OCI-LY1 (cell line): ENCODE measurements around the gene KLF5.

ENCODE experiments used
- H2AFZ ChIP-seq: fragments of 200-600 bp; sonication (generic), shearing (Covaris generic); 2 replicates; pipeline ENCODE4 v1.6.0; 2014; ENCODE audit warnings: antibody characterized with exemption, mild to moderate bottlenecking, low read length
- H3F3A ChIP-seq: fragments of 200-600 bp; sonication (generic), shearing (Covaris generic); 2 replicates; pipeline ENCODE4 v1.6.0; 2014; ENCODE audit warnings: mild to moderate bottlenecking, antibody characterized with exemption, low read length, moderate library complexity; ENCODE audit not compliant: insufficient read depth
- H3K27ac ChIP-seq: fragments of 200-600 bp; sonication (generic); 2 replicates; pipeline ENCODE4 v1.5.1; 2014; ENCODE audit warnings: low read length, mixed run types, mild to moderate bottlenecking, low read depth; ENCODE audit not compliant: poor library complexity, severe bottlenecking
- H3K27me3 ChIP-seq: fragments of 200-600 bp; sonication (generic); 2 replicates; pipeline ENCODE4 v1.6.0; 2014; ENCODE audit warnings: antibody characterized with exemption, mild to moderate bottlenecking, low read length, moderate library complexity; ENCODE audit not compliant: insufficient read depth
- H3K36me3 ChIP-seq: fragments of 200-600 bp; sonication (generic); 2 replicates; pipeline ENCODE4 v1.6.1; 2014; ENCODE audit warnings: mild to moderate bottlenecking, antibody characterized with exemption, low read length, moderate library complexity, mixed read lengths; ENCODE audit not compliant: insufficient read depth
- H3K4me1 ChIP-seq: fragments of 200-600 bp; sonication (generic); 2 replicates; pipeline ENCODE4 v1.5.1; 2014; ENCODE audit warnings: mild to moderate bottlenecking, low read length, moderate library complexity; ENCODE audit not compliant: insufficient read depth, severe bottlenecking
- H3K4me2 ChIP-seq: fragments of 200-600 bp; sonication (generic), shearing (Covaris generic); 2 replicates; pipeline ENCODE4 v1.6.1; 2014; ENCODE audit warnings: low read length
- H3K4me3 ChIP-seq: fragments of 200-600 bp; sonication (generic); 2 replicates; pipeline ENCODE4 v1.5.1; 2014; ENCODE audit warnings: low read length, low read depth, mild to moderate bottlenecking, mixed read lengths; ENCODE audit not compliant: poor library complexity, severe bottlenecking
- H3K79me2 ChIP-seq: fragments of 200-600 bp; shearing (Covaris generic); 2 replicates; pipeline ENCODE4 v1.6.1; 2016; ENCODE audit warnings: mixed run types, low read length, mixed read lengths; ENCODE audit not compliant: insufficient read depth
- H3K9ac ChIP-seq: fragments of 200-600 bp; sonication (generic), shearing (Covaris generic); 2 replicates; pipeline ENCODE4 v1.6.1; 2014; ENCODE audit warnings: mild to moderate bottlenecking, low read length, mixed read lengths
- H3K9me2 ChIP-seq: fragments of 200-600 bp; sonication (generic), shearing (Covaris generic); 2 replicates; pipeline ENCODE4 v1.6.1; 2014; ENCODE audit warnings: low read depth, mild to moderate bottlenecking, low read length, mixed read lengths
- H3K9me3 ChIP-seq: fragments of 200-600 bp; shearing (Covaris generic); 2 replicates; pipeline ENCODE4 v1.6.1; 2014; ENCODE audit warnings: low read length, mixed read lengths
- H4K20me1 ChIP-seq: fragments of 200-600 bp; sonication (generic), shearing (Covaris generic); 2 replicates; pipeline ENCODE4 v1.6.0; 2016; ENCODE audit warnings: mild to moderate bottlenecking, low read length; ENCODE audit not compliant: insufficient read depth
- EZH2 ChIP-seq: fragments of 200-600 bp; sonication (generic), shearing (Covaris generic); IDR thresholded peaks from 2 replicates; pipeline ENCODE4 v1.8.0; 2017; ENCODE audit warnings: borderline replicate concordance, mixed run types, mild to moderate bottlenecking, antibody characterized with exemption, low read length, moderate library complexity, mixed read lengths
- TF ChIP-seq, protein P1 (sequence below): fragments of 200-600 bp; sonication (generic), shearing (Covaris generic); IDR thresholded peaks from 2 replicates; pipeline ENCODE4 v1.5.1; 2017; ENCODE audit warnings: mild to moderate bottlenecking, antibody characterized with exemption, low read length, moderate library complexity, mixed read lengths

The KLF5 gene

DNA sequence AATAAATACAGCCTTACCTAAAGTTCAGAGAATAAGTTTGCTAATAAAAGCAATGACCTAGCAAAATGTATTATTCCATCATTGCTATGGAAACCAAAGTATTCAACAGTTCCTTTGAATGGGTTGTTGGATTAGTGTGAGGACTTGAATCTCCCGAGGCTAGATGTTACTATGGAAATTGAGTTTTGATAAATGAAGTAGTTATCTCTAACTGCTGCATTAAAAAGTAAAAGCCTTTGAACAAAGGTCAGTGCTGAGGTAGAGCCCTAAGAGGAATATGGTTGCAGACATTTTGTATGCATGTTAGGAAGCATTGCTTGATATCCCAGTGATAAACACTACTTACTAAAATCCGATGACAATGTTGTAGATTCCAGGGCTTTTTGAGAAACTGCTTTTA, 6.2 kb downstream of the KLF5 start:
- Histone ChIP-seq H3K9me2 (no peaks in the 10 kb centered on the region), H3K27ac (no peak overlapping the region), H3K27me3 (no peaks in the 10 kb centered on the region; the same call in 1 of the 2 replicates), H3K4me3 (no peak overlapping the region), H3K4me2 (no peak overlapping the region), H2AFZ (no peak overlapping the region), H3K9ac (no peak overlapping the region), H3F3A (no peaks in the 10 kb centered on the region), H4K20me1 (no peaks in the 10 kb centered on the region), H3K9me3 (no peaks in the 10 kb centered on the region), H3K4me1 (peaks cover 8% of the 10 kb centered on the region), H3K79me2 (no peaks in the 10 kb centered on the region), H3K36me3 (no peaks in the 10 kb centered on the region; the same call in 1 of the 2 replicates)
- TF ChIP-seq, protein P1, sequence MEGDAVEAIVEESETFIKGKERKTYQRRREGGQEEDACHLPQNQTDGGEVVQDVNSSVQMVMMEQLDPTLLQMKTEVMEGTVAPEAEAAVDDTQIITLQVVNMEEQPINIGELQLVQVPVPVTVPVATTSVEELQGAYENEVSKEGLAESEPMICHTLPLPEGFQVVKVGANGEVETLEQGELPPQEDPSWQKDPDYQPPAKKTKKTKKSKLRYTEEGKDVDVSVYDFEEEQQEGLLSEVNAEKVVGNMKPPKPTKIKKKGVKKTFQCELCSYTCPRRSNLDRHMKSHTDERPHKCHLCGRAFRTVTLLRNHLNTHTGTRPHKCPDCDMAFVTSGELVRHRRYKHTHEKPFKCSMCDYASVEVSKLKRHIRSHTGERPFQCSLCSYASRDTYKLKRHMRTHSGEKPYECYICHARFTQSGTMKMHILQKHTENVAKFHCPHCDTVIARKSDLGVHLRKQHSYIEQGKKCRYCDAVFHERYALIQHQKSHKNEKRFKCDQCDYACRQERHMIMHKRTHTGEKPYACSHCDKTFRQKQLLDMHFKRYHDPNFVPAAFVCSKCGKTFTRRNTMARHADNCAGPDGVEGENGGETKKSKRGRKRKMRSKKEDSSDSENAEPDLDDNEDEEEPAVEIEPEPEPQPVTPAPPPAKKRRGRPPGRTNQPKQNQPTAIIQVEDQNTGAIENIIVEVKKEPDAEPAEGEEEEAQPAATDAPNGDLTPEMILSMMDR, result no peak
- no peak for TF ChIP-seq EZH2

DNA sequence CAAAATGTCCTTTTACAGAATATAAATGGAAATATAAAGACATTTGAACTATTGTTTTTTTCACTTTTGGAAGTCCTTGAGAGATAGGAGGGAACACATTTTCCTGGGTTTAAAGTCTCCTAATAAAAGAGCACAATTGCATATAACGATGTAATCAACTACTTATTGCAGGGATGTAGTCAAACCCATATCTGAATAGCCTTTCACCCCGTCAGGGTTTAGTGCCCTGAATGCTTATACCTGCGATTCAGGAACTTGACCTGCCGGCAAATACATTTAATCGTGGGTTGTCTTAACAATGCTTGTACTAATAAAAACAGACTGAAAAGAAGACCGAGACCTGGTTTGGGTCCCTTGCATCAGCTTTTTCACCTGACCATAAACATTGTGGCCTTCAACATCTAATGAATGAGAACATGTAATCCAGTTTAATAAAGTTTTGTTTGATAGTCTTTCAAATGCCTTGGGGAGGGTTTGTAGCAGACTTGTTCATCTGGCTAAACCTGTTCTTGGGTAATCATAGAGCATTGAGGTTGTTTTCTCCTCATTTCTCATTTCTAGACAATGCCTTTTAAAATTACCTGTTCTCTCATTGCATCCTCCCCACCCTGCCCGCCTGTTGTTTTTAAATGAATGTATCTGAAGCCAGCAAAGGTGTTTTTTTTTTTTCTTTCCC, 7.0 kb downstream of the KLF5 start:
- Histone ChIP-seq H3K27me3 (no peaks in the 10 kb centered on the region; the same call in 1 of the 2 replicates), H3K9ac (no peak overlapping the region), H3F3A (no peaks in the 10 kb centered on the region), H3K79me2 (no peaks in the 10 kb centered on the region), H3K9me2 (no peaks in the 10 kb centered on the region), H4K20me1 (no peaks in the 10 kb centered on the region), H3K4me3 (no peak overlapping the region), H3K36me3 (no peaks in the 10 kb centered on the region; the same call in 1 of the 2 replicates), H2AFZ (no peak overlapping the region), H3K9me3 (no peaks in the 10 kb centered on the region), H3K4me1 (peaks cover under 1% of the 10 kb centered on the region), H3K4me2 (no peak overlapping the region), H3K27ac (no peak overlapping the region)
- TF ChIP-seq EZH2, result no peak
- TF ChIP-seq, protein P1, result no peak

DNA sequence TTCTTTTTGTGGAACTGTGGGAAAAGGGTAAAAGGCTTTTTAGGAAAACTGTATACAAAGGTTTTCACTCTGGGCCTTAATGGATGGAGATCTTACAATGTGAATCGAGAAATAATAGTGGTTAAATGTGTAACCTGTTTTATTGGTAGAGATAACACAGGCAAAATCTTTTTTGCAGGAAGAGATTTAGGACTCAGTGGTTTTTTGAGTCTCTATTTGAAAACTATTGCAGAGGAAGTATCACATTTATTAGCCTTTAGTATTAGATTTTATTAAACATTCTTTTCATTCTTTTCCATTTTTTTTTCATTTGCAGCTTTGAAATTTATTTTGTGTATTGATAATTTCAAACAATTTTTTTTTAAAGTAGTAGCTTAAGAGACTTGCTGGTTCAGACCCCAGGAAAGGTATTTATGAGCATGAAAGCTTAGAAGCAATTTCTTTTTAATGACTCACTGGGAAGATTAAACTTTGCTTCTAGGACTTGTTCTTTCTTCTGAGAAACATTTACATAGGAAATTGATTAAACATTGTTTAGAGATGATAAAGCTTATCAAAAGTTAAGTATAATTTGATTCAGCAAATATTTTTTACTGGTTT, 10.5 kb downstream of the KLF5 start:
- Histone ChIP-seq H3K27me3 (no peaks in the 10 kb centered on the region), H3K4me1 (no peaks in the 10 kb centered on the region), H2AFZ (no peak overlapping the region), H3K36me3 (no peaks in the 10 kb centered on the region), H3K4me2 (no peak overlapping the region), H3F3A (no peaks in the 10 kb centered on the region), H3K9me3 (no peaks in the 10 kb centered on the region), H3K4me3 (no peak overlapping the region), H3K79me2 (no peaks in the 10 kb centered on the region), H4K20me1 (no peaks in the 10 kb centered on the region), H3K9ac (no peak overlapping the region), H3K9me2 (no peaks in the 10 kb centered on the region), H3K27ac (no peak overlapping the region)
- no peak for TF ChIP-seq EZH2
- TF ChIP-seq, protein P1, result no peak
